Hepatocyte (in vitro differentiated cells): ENCODE results near the gene HLA-DMB.

ENCODE experiments used
- EZH2 ChIP-seq: fragments of 200-600 bp; sonication (generic); IDR thresholded peaks from 2 replicates; pipeline ENCODE4 v1.6.1; 2016; ENCODE audit warnings: antibody characterized with exemption, mild to moderate bottlenecking, borderline replicate concordance
- EZH2phosphoT487 ChIP-seq: fragments of 200-600 bp; sonication (generic); IDR thresholded peaks from one replicate; pipeline ENCODE4 v1.6.1; 2018; ENCODE audit warnings: antibody characterized with exemption, mild to moderate bottlenecking, low read depth, moderate library complexity; ENCODE audit not compliant: unreplicated experiment, severe bottlenecking
- TF ChIP-seq, protein P1 (sequence below): fragments of 200-600 bp; sonication (generic); IDR thresholded peaks from 2 replicates; pipeline ENCODE4 v1.5.1; 2016; ENCODE audit warnings: antibody characterized with exemption, mild to moderate bottlenecking; ENCODE audit not compliant: poor library complexity

DNA sequence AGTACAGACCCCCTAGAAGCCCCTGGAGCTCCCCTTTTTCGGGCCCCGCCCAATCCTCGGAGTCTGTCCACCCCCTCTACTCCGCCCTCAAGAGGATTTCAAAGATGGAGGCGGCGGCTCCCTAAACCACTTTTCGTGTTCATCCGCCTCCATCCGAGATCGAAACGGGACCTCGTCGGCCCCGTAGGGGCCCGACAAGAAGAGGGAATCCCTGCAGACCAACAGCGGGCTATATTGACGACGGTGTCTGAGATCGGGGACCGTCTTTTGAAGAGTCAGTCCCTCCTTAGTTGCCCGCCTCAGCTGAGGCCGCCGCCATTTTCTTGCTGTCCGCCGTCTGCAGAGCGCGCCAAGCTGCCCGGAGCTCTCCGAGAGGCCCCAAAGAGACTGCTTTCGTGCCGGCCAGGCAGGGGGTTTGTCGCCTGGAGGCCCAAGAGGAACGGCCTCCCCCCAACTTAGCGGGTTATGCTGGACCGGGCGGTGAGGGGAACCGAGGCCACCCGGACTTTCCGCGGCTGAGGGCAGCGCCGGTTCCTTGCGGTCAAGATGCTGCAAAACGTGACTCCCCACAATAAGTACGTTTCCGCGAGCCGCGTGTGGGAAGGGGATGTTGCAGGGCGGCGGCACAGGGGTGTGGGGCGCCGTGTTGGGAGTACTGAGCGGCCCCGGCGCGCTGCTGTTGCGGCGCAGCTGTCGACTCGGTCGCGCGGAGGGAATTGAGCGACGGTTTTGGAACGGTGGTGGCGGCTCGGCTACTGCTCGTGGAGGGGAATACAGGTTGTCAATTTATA lies 31.7 kb upstream of the HLA-DMB start:
- TF ChIP-seq, protein P1, sequence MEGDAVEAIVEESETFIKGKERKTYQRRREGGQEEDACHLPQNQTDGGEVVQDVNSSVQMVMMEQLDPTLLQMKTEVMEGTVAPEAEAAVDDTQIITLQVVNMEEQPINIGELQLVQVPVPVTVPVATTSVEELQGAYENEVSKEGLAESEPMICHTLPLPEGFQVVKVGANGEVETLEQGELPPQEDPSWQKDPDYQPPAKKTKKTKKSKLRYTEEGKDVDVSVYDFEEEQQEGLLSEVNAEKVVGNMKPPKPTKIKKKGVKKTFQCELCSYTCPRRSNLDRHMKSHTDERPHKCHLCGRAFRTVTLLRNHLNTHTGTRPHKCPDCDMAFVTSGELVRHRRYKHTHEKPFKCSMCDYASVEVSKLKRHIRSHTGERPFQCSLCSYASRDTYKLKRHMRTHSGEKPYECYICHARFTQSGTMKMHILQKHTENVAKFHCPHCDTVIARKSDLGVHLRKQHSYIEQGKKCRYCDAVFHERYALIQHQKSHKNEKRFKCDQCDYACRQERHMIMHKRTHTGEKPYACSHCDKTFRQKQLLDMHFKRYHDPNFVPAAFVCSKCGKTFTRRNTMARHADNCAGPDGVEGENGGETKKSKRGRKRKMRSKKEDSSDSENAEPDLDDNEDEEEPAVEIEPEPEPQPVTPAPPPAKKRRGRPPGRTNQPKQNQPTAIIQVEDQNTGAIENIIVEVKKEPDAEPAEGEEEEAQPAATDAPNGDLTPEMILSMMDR, result no peak
- TF ChIP-seq EZH2 (no peak), EZH2phosphoT487 (no peak)
